Uterus (tissue), 4 donors: ENCODE data around the gene SGCA. TPM values are rescaled to one million over a fixed set of nuclear protein-coding genes. Genes with fewer than 3 reads are reported as not detected.
A peak's percentile ranks its signal among the peaks of the same experiment; 100 is the strongest.

ENCODE experiments used
- DNase-seq, 2 donors: peaks; one replicate each; pipeline ENCODE4 v3.0.0-alpha.2; 2019 to 2020
- H3K27ac ChIP-seq, 2 donors: fragments of 200-600 bp; sonication (generic); 1 replicate in 1 of 2; 2 replicates in 1 of 2; pipeline ENCODE4 v1.5.1; 2016 to 2018
- H3K27me3 ChIP-seq, 2 donors: fragments of 200-600 bp; sonication (generic); one replicate each; pipeline ENCODE4 v1.5.1; 2018 to 2019; ENCODE audit warnings: control low read depth in 1 of 2
- H3K36me3 ChIP-seq, 2 donors: fragments of 200-600 bp; sonication (generic); one replicate each; pipeline ENCODE4 v1.5.1; 2019; ENCODE audit warnings: control low read depth in 1 of 2
- H3K4me1 ChIP-seq, 2 donors: fragments of 200-600 bp; sonication (generic); one replicate each; pipeline ENCODE4 v1.5.1; 2018 to 2019; ENCODE audit warnings: control low read depth in 1 of 2
- H3K4me3 ChIP-seq, 2 donors: fragments of 200-600 bp; sonication (generic); 1 replicate in 1 of 2; 2 replicates in 1 of 2; pipeline ENCODE4 v1.5.1; 2018 to 2019; ENCODE audit warnings: mild to moderate bottlenecking in 1 of 2
- H3K9me3 ChIP-seq, 2 donors: fragments of 200-600 bp; sonication (generic); one replicate each; pipeline ENCODE4 v1.5.1; 2019; ENCODE audit warnings: control low read depth in 1 of 2
- CTCF ChIP-seq, 4 experiments: fragments of 200-600 bp in 2 of 4; fragments of 450-650 bp in 2 of 4; sonication (generic) in 2 of 4; IDR thresholded peaks; one replicate each; pipeline ENCODE4 v1.5.1; 2016 to 2019; ENCODE audit warnings: antibody characterized with exemption in 4 of 4, mild to moderate bottlenecking in 2 of 4, moderate library complexity in 1 of 4
- POLR2A ChIP-seq, 2 donors: fragments of 450-650 bp; IDR thresholded peaks; one replicate each; pipeline ENCODE4 v1.6.1; 2016; ENCODE audit warnings: antibody characterized with exemption in 2 of 2, mild to moderate bottlenecking in 1 of 2, moderate library complexity in 1 of 2
- intact Hi-C: fragments of 100-400 bp; cut with DNase I; formaldehyde crosslinking; loops from one replicate; pipeline ENCODE4 v1.15.1; 2023; ENCODE audit warnings: low total_unique reads
- total RNA-seq, 4 donors: library from RNA; depleted of rRNA in 3 of 4; stranded (reverse); fragments of >200 nt in 3 of 4; gene quantifications; one replicate each; pipeline versions ENCODE4 v1.1.0 to v1.2.4, GENCODE V29; 2014 to 2023
- donor health status: DM: yes; HTN: yes; CAD: no.

The SGCA gene
- total RNA-seq, 4 donors from 2014 or later = 0.90 to 119 (median 19.6) TPM; not detected in 1

GRCh38 chr17:50168319-50168718 lies 2.5 kb downstream of the SGCA start:
- intact Hi-C loops = no loop called here
- no peak for TF ChIP-seq CTCF (IDR thresholded peaks at IDR 0.05)
- TF ChIP-seq POLR2A (IDR thresholded peaks at IDR 0.05) = no peak
- Histone ChIP-seq H3K9me3 (no peaks in the 10 kb centered on the region), H3K27me3 (no peaks in the 10 kb centered on the region), H3K4me1 (peaks cover 2 to 3% of the 10 kb centered on the region in 2 donors), H3K4me3 (no peak overlapping the region), H3K36me3 (no peaks in the 10 kb centered on the region), H3K27ac (no peak overlapping the region)
- no peak for DNase-seq

GRCh38 chr17:50169121-50169764 lies 3.4 kb downstream of the SGCA start:
- peak; percentile 63 to 66 for DNase-seq
- peaks cover 3 to 8% of the 10 kb centered on the region in 2 donors for H3K4me1 ChIP-seq
- no peaks in the 10 kb centered on the region for H3K9me3 ChIP-seq
- no peaks in the 10 kb centered on the region for H3K36me3 ChIP-seq
- intact Hi-C loops = no loop called here
- H3K27me3 ChIP-seq = no peaks in the 10 kb centered on the region
- H3K27ac ChIP-seq = no peak overlapping the region
- TF ChIP-seq POLR2A (IDR thresholded peaks at IDR 0.05) (peak in 1 of 2 donors; percentile 18), CTCF (IDR thresholded peaks at IDR 0.05) (peak; percentile 71 to 97 (median 88))
- no peak overlapping the region for H3K4me3 ChIP-seq

GRCh38 chr17:50169881-50170459 lies 4.2 kb downstream of the SGCA start:
- TF ChIP-seq POLR2A (IDR thresholded peaks at IDR 0.05) (no peak), CTCF (IDR thresholded peaks at IDR 0.05) (no peak)
- intact Hi-C loops = loop anchor here (2.0 kb wide), 1 partner anchor 127 kb away; no protein-coding TSS in a partner anchor
- no peak overlapping the region for H3K4me3 ChIP-seq
- peaks cover 3 to 8% of the 10 kb centered on the region in 2 donors for H3K4me1 ChIP-seq
- H3K9me3 ChIP-seq = no peaks in the 10 kb centered on the region
- no peaks in the 10 kb centered on the region for H3K36me3 ChIP-seq
- no peaks in the 10 kb centered on the region for H3K27me3 ChIP-seq
- peak overlapping the region in 1 of 2 donors; percentile 14 for H3K27ac ChIP-seq
- no peak for DNase-seq

- TF ChIP-seq POLR2A (IDR thresholded peaks at IDR 0.05) (no peak), CTCF (IDR thresholded peaks at IDR 0.05) (no peak)
- H3K27ac ChIP-seq = peak overlapping the region in 1 of 2 donors; percentile 14
- no peaks in the 10 kb centered on the region for H3K9me3 ChIP-seq
- H3K27me3 ChIP-seq = no peaks in the 10 kb centered on the region
- intact Hi-C loops = loop anchor here (2.0 kb wide), 1 partner anchor 126 kb away; no protein-coding TSS in a partner anchor
- DNase-seq = no peak
- H3K36me3 ChIP-seq = no peaks in the 10 kb centered on the region
- peaks cover 3 to 8% of the 10 kb centered on the region in 2 donors for H3K4me1 ChIP-seq
- H3K4me3 ChIP-seq = no peak overlapping the region
These were observed 5.0 kb downstream of the SGCA start for GRCh38 chr17:50170662-50171370.
